ENCODE measurements around the gene SERHL2. TPM values are rescaled to one million over a fixed set of nuclear protein-coding genes. Genes with fewer than 3 reads are reported as not detected.

Gene SERHL2
- total and polyA plus RNA-seq, 2 donors (not counting 3 experiments of a cell fraction or from before 2014, with no cell fraction given), result 0.80 to 2.0 TPM

DNA sequence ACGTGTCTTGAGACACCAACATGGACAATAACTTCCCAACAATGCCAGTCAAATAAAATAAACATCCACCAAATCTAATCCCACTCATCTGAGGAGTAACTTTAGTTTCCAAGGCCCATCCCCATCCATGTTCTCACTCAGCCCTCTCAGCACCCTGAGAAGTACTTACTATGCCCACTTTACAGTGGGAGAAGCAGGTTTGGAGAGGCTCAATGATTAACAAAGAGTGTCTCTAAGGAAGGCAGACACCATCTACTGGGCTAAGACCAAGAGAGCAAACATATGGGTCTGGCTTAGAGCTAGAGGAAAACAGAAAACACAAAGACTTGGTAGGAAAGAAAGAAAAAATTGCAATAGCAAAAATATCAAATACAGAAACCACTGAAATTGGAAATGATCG, 49.7 kb downstream of the SERHL2 start:
- no peak overlapping the region for H3K4me2 ChIP-seq (ENCODE audit: insufficient read depth, low read length)
- POLR2A ChIA-PET, result no interaction called here
- no peak overlapping the region for H2AFZ ChIP-seq (ENCODE audit: low read depth, low read length)
- H4K20me1 ChIP-seq (replicated peaks; ENCODE audit: control insufficient read depth, extremely low read depth, insufficient read depth, low read length), result no peaks in the 10 kb centered on the region
- TF ChIP-seq FOS (IDR thresholded peaks at IDR 0.05; ENCODE audit: borderline replicate concordance, insufficient read depth, low read length) (no peak), JUN (IDR thresholded peaks at IDR 0.05; ENCODE audit: borderline replicate concordance, insufficient read depth, insufficient read length, low read depth) (no peak), MYC (IDR thresholded peaks at IDR 0.05; ENCODE audit: low read depth, low read length) (no peak), POLR2A (IDR thresholded peaks at IDR 0.05; ENCODE audit: low read depth, low read length) (no peak), EZH2 (IDR thresholded peaks at IDR 0.05; ENCODE audit: borderline replicate concordance, low read depth, low read length, severe bottlenecking) (no peak), GATA2 (IDR thresholded peaks at IDR 0.05; ENCODE audit: insufficient read depth, insufficient read length, low read depth, low read length) (no peak), POLR2AphosphoS5 (IDR thresholded peaks at IDR 0.05; ENCODE audit: insufficient read depth, low read depth, low read length) (no peak)
- TF ChIP-seq, protein P1, sequence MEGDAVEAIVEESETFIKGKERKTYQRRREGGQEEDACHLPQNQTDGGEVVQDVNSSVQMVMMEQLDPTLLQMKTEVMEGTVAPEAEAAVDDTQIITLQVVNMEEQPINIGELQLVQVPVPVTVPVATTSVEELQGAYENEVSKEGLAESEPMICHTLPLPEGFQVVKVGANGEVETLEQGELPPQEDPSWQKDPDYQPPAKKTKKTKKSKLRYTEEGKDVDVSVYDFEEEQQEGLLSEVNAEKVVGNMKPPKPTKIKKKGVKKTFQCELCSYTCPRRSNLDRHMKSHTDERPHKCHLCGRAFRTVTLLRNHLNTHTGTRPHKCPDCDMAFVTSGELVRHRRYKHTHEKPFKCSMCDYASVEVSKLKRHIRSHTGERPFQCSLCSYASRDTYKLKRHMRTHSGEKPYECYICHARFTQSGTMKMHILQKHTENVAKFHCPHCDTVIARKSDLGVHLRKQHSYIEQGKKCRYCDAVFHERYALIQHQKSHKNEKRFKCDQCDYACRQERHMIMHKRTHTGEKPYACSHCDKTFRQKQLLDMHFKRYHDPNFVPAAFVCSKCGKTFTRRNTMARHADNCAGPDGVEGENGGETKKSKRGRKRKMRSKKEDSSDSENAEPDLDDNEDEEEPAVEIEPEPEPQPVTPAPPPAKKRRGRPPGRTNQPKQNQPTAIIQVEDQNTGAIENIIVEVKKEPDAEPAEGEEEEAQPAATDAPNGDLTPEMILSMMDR (IDR thresholded peaks at IDR 0.05; ENCODE audit: extremely low read depth in 1 of 2, insufficient read depth in 1 of 2, low read depth in 1 of 2, low read length in 2 of 2), result no peak
- TF ChIP-seq, protein P2, sequence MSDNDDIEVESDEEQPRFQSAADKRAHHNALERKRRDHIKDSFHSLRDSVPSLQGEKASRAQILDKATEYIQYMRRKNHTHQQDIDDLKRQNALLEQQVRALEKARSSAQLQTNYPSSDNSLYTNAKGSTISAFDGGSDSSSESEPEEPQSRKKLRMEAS (IDR thresholded peaks at IDR 0.05; ENCODE audit: insufficient read depth, insufficient read length), result no peak
- no peak overlapping the region for H3K4me3 ChIP-seq (replicated peaks in 1 of 3; ENCODE audit: insufficient read depth in 1 of 3, low read depth in 1 of 3, low read length in 3 of 3)
- intact Hi-C loops (cut with micrococcal nuclease), result no loop called here
- DNase-seq (ENCODE audit: low read depth, low spot score), result no peak
- no peaks in the 10 kb centered on the region for H3K9me1 ChIP-seq (replicated peaks; ENCODE audit: control insufficient read depth, extremely low read depth, insufficient read depth, low read length)
- H3K27me3 ChIP-seq (ENCODE audit: control insufficient read depth in 2 of 2, insufficient read depth in 2 of 2, low read length in 2 of 2), result no peaks in the 10 kb centered on the region
- CTCF ChIA-PET, result no interaction called here
- H3K4me1 ChIP-seq (ENCODE audit: control insufficient read depth, extremely low read depth, insufficient read depth, low read length), result peaks cover 1% of the 10 kb centered on the region
- no TSS peak for BruUV-seq (replicated peaks)
- FAIRE-seq, result no peak
- no peaks in the 10 kb centered on the region for H3K9me3 ChIP-seq (replicated peaks; ENCODE audit: control insufficient read depth, insufficient read depth, low read length)
- H3K79me2 ChIP-seq (ENCODE audit: control insufficient read depth, insufficient read depth, low read length), result peaks cover 60% of the 10 kb centered on the region
- no peak overlapping the region for H3K9ac ChIP-seq (replicated peaks; ENCODE audit: extremely low read depth, insufficient read depth, low read length)
- dilution Hi-C loops (cut with MboI; ENCODE audit: extremely low pct_ligation_motif_present, low sequenced_read_pairs), result no loop called here
- H3K27ac ChIP-seq (ENCODE audit: insufficient read depth, low read depth, low read length), result no peak overlapping the region
- peaks cover 18 to 24% of the 10 kb centered on the region in 2 experiments for H3K36me3 ChIP-seq (ENCODE audit: control insufficient read depth in 2 of 2, extremely low read depth in 1 of 2, insufficient read depth in 2 of 2, low read length in 2 of 2)

All from endothelial cell of umbilical vein (primary cell).